IMR-90 (cell line): ENCODE measurements around the gene STRN4. TPM values are rescaled to one million over a fixed set of nuclear protein-coding genes. Genes with fewer than 3 reads are reported as not detected.

Experiments
- ATAC-seq: fragments of 200-7000 bp; cut with Tn5 transposase; 2 replicates; pipeline ENCODE4 v1.9.1; 2020; ENCODE audit warnings: low read depth, mild to moderate bottlenecking, moderate library complexity
- BruUV-seq: library from RNA; stranded (reverse); fragments of 400-500 nt; replicated peaks from 2 replicates; lab custom pipeline; 2021; lab: Mats Ljungman, UMichigan
- CTCF ChIA-PET: fragments of 300-600 bp; formaldehyde crosslinking; extraction: SDS; loops from one replicate; lab custom pipeline; 2021; ENCODE audit warnings: antibody characterized with exemption; lab: Yijun Ruan, JAX
- POLR2A ChIA-PET: fragments of 300-600 bp; sonication (Branson Sonifier 250); formaldehyde crosslinking; loops from one replicate; lab custom pipeline; 2022; ENCODE audit warnings: antibody characterized with exemption; ENCODE audit not compliant: unreplicated experiment; lab: Charles Lee
- DNase-seq: peaks from one replicate; pipeline ENCODE4 v3.0.0; 2013
- H2AFZ ChIP-seq: replicated peaks from 2 replicates; pipeline ENCODE3; 2013; ENCODE audit warnings: low read length, mild to moderate bottlenecking; ENCODE audit not compliant: poor library complexity
- H2AK5ac ChIP-seq: 2 replicates; pipeline ENCODE4 v1.6.1; 2013; ENCODE audit warnings: low read depth, low read length, inconsistent platforms
- H2AK9ac ChIP-seq: replicated peaks from 2 replicates; pipeline ENCODE3; 2013; ENCODE audit warnings: mild to moderate bottlenecking, low read depth, low read length, moderate library complexity; ENCODE audit not compliant: poor library complexity
- H2BK120ac ChIP-seq: 2 replicates; pipeline ENCODE4 v1.6.1; 2013; ENCODE audit warnings: low read depth, low read length, inconsistent platforms
- H2BK15ac ChIP-seq: 3 replicates; pipeline ENCODE4 v1.6.1; 2013; ENCODE audit warnings: low read depth, low read length, inconsistent platforms
- H2BK20ac ChIP-seq: 2 replicates; pipeline ENCODE4 v1.6.1; 2013; ENCODE audit warnings: low read depth, mild to moderate bottlenecking, inconsistent platforms, low read length, moderate library complexity
- H2BK5ac ChIP-seq: 2 replicates; pipeline ENCODE4 v1.6.1; 2013; ENCODE audit warnings: mild to moderate bottlenecking, low read depth, low read length, inconsistent platforms; ENCODE audit not compliant: poor library complexity, severe bottlenecking
- H3K14ac ChIP-seq: replicated peaks from 2 replicates; pipeline ENCODE4 v1.6.1; 2013; ENCODE audit warnings: low read depth, low read length, inconsistent platforms
- H3K18ac ChIP-seq: 2 replicates; pipeline ENCODE4 v1.6.1; 2013; ENCODE audit warnings: low read depth, low read length, control low read depth
- H3K23ac ChIP-seq: 2 replicates; pipeline ENCODE4 v1.6.1; 2013; ENCODE audit warnings: low read depth, low read length, inconsistent platforms
- H3K27ac ChIP-seq: 2 replicates; pipeline ENCODE4 v1.5.1; 2013; ENCODE audit warnings: mild to moderate bottlenecking, control low read depth, low read length; ENCODE audit not compliant: insufficient read depth
- H3K27me3 ChIP-seq: 2 replicates; pipeline ENCODE4 v1.6.1; 2013; ENCODE audit warnings: low read length; ENCODE audit not compliant: control insufficient read depth, insufficient read depth
- H3K36me3 ChIP-seq: 2 replicates; pipeline ENCODE4 v1.6.1; 2013; ENCODE audit warnings: low read length, mixed read lengths; ENCODE audit not compliant: control insufficient read depth, insufficient read depth
- H3K4ac ChIP-seq: 2 replicates; pipeline ENCODE4 v1.6.1; 2013; ENCODE audit warnings: low read depth, low read length, inconsistent platforms
- H3K4me1 ChIP-seq: 2 replicates; pipeline ENCODE4 v1.6.1; 2013; ENCODE audit warnings: low read length, mixed read lengths; ENCODE audit not compliant: control insufficient read depth, insufficient read depth
- H3K4me2 ChIP-seq: 2 replicates; pipeline ENCODE4 v1.6.1; 2013; ENCODE audit warnings: low read depth, mild to moderate bottlenecking, control low read depth, low read length, moderate library complexity
- H3K4me3 ChIP-seq: 2 replicates; pipeline ENCODE4 v1.5.1; 2013; ENCODE audit warnings: low read depth, mild to moderate bottlenecking, control low read depth, low read length, moderate library complexity; ENCODE audit not compliant: insufficient read depth
- H3K56ac ChIP-seq: 2 replicates; pipeline ENCODE4 v1.6.1; 2013; ENCODE audit warnings: low read length, inconsistent platforms; ENCODE audit not compliant: insufficient read depth; ENCODE audit errors: extremely low read depth
- H3K79me1 ChIP-seq, 2 experiments: 2 replicates each; pipeline ENCODE4 v1.6.1; 2013; ENCODE audit warnings: low read length in 2 of 2, inconsistent platforms in 1 of 2, low read depth in 1 of 2
- H3K9ac ChIP-seq: 2 replicates; pipeline ENCODE4 v1.6.1; 2013; ENCODE audit warnings: low read depth, low read length, control low read depth
- H3K9me1 ChIP-seq: 2 replicates; pipeline ENCODE4 v1.6.1; 2013; ENCODE audit warnings: low read length, inconsistent platforms; ENCODE audit not compliant: insufficient read depth
- H3K9me3 ChIP-seq: 2 replicates; pipeline ENCODE4 v1.6.1; 2013; ENCODE audit warnings: low read length; ENCODE audit not compliant: control insufficient read depth, insufficient read depth
- H4K20me1 ChIP-seq: 2 replicates; pipeline ENCODE4 v1.6.1; 2013; ENCODE audit warnings: low read length, inconsistent platforms; ENCODE audit not compliant: insufficient read depth
- H4K5ac ChIP-seq: 2 replicates; pipeline ENCODE4 v1.6.1; 2013; ENCODE audit warnings: mild to moderate bottlenecking, low read depth, low read length, control low read depth
- H4K8ac ChIP-seq, 2 experiments: 2 replicates each; pipeline ENCODE4 v1.6.1; 2013; ENCODE audit warnings: low read depth in 2 of 2, low read length in 2 of 2, control low read depth in 1 of 2, inconsistent platforms in 1 of 2
- H4K91ac ChIP-seq: 2 replicates; pipeline ENCODE4 v1.6.1; 2013; ENCODE audit warnings: low read depth, low read length, inconsistent platforms; ENCODE audit not compliant: insufficient read depth
- BHLHE40 ChIP-seq: fragments of 150-350 bp; IDR thresholded peaks from 2 replicates; pipeline ENCODE4 v1.6.1; 2016; ENCODE audit warnings: mild to moderate bottlenecking, low read depth, low read length
- CEBPB ChIP-seq: IDR thresholded peaks from 2 replicates; pipeline ENCODE4 v1.6.1; 2012; ENCODE audit warnings: low read depth, low read length, improper control_type of control experiment
- CTCF ChIP-seq: conservative IDR thresholded peaks from 2 replicates; pipeline ENCODE4 v1.5.1; 2012; ENCODE audit warnings: mild to moderate bottlenecking, low read depth, low read length, improper control_type of control experiment
- MAFK ChIP-seq: IDR thresholded peaks from 2 replicates; pipeline ENCODE4 v1.6.1; 2012; ENCODE audit warnings: low read depth, low read length, improper control_type of control experiment
- MAZ ChIP-seq: IDR thresholded peaks from 2 replicates; pipeline ENCODE4 v1.6.1; 2012; ENCODE audit warnings: low read depth, mild to moderate bottlenecking, low read length, improper control_type of control experiment, moderate library complexity, borderline replicate concordance
- MXI1 ChIP-seq: IDR thresholded peaks from 2 replicates; pipeline ENCODE4 v1.6.1; 2012; ENCODE audit warnings: low read depth, mild to moderate bottlenecking, low read length, moderate library complexity, borderline replicate concordance
- NFE2L2 ChIP-seq: fragments of 150-350 bp; IDR thresholded peaks from 2 replicates; pipeline ENCODE4 v1.6.1; 2016; ENCODE audit warnings: low read depth, mild to moderate bottlenecking, low read length
- POLR2A ChIP-seq: IDR thresholded peaks from 2 replicates; pipeline ENCODE4 v1.6.1; 2012; ENCODE audit warnings: mild to moderate bottlenecking, low read depth, low read length
- RAD21 ChIP-seq: IDR thresholded peaks from 2 replicates; pipeline ENCODE4 v1.6.1; 2012; ENCODE audit warnings: low read length, improper control_type of control experiment
- RCOR1 ChIP-seq: IDR thresholded peaks from 2 replicates; pipeline ENCODE4 v1.6.1; 2012; ENCODE audit warnings: mild to moderate bottlenecking, low read length, improper control_type of control experiment; ENCODE audit not compliant: insufficient replicate concordance
- RFX5 ChIP-seq: IDR thresholded peaks from 2 replicates; pipeline ENCODE4 v1.8.0; 2012; ENCODE audit warnings: low read depth, mild to moderate bottlenecking, low read length, moderate library complexity
- SMC3 ChIP-seq: fragments of 150-350 bp; IDR thresholded peaks from 2 replicates; pipeline ENCODE4 v1.6.1; 2016; ENCODE audit warnings: low read depth, mild to moderate bottlenecking, antibody characterized with exemption, low read length, moderate library complexity
- WGBS, 2 experiments: methylation state at CpG; one replicate each; pipeline versions ENCODE4 v1.1.5 to v1.1.7; 2013; ENCODE audit warnings: missing lambda C conversion rate in 2 of 2; ENCODE audit not compliant: insufficient read length in 1 of 2; ENCODE audit errors: extremely low coverage in 2 of 2; 5-methylcytosine and 5-hydroxymethylcytosine counted together
- dilution Hi-C: fragments of 300-500 bp; cut with HindIII; formaldehyde crosslinking; loops from one replicate; pipeline ENCODE4 v1.14.3; 2018; ENCODE audit warnings: low sequenced_read_pairs; ENCODE audit not compliant: unreplicated experiment
- in situ Hi-C: fragments of 300-500 bp; cut with MboI; formaldehyde crosslinking; loops from 3 replicates; pipeline ENCODE4 v1.14.3; 2019; ENCODE audit warnings: low sequenced_read_pairs, inconsistent platforms, mixed read lengths
- intact Hi-C: fragments of 100-400 bp; cut with micrococcal nuclease; formaldehyde crosslinking; loops from 2 replicates; pipeline ENCODE4 v1.10.0; 2022
- polyA plus RNA-seq, 3 experiments: library from polyadenylated mRNA; depleted of rRNA; stranded (reverse); fragments of >200 nt; gene quantifications; 2 replicates each; pipeline ENCODE4 v1.2.3, GENCODE V29; 2012; ENCODE audit warnings: low replicate concordance in 1 of 3
- total RNA-seq: library from RNA; depleted of rRNA; stranded (reverse); fragments of >200 nt; gene quantifications from 2 replicates; pipeline ENCODE4 v1.2.3, GENCODE V29; 2012

STRN4 gene
- total and polyA plus RNA-seq, 2 of the 4 experiments (the other 2 are of a cell fraction) = 36.7 to 112 TPM

- H3K9ac ChIP-seq = no peak overlapping the region
- no peak overlapping the region for H3K4ac ChIP-seq
- ChIA-PET POLR2A (no interaction called here), CTCF (no interaction called here)
- intact Hi-C loops = no loop called here
- no peak overlapping the region for H2BK120ac ChIP-seq
- H2BK5ac ChIP-seq = no peak overlapping the region
- H4K91ac ChIP-seq = no peak overlapping the region
- no TSS peak for BruUV-seq
- peaks cover 63% of the 10 kb centered on the region for H3K36me3 ChIP-seq
- H3K79me1 ChIP-seq = peaks cover 45 to 86% of the 10 kb centered on the region in 2 experiments
- H3K4me3 ChIP-seq = no peak overlapping the region
- no peak overlapping the region for H2BK15ac ChIP-seq
- no peak overlapping the region for H2AK9ac ChIP-seq
- H3K56ac ChIP-seq = no peak overlapping the region
- no peak overlapping the region for H4K5ac ChIP-seq
- H3K27me3 ChIP-seq = no peaks in the 10 kb centered on the region
- 92% methylated on average over 14 of the region's 28 CpGs; no CpG with 5 or more reads in 1 of the 2 experiments for whole genome bisulfite sequencing, 2 experiments
- H4K20me1 ChIP-seq = peaks cover 84% of the 10 kb centered on the region
- H2AFZ ChIP-seq = no peak overlapping the region
- dilution Hi-C loops = no loop called here
- no peak overlapping the region for H2BK20ac ChIP-seq
- no peak overlapping the region for H4K8ac ChIP-seq
- peaks cover 23% of the 10 kb centered on the region for H3K4me1 ChIP-seq
- DNase-seq (no peak), ATAC-seq (no peak)
- TF ChIP-seq BHLHE40 (no peak), NFE2L2 (no peak), RAD21 (no peak), MAZ (no peak), RCOR1 (no peak), MXI1 (no peak), CTCF (no peak), MAFK (no peak), RFX5 (no peak), CEBPB (no peak), POLR2A (no peak), SMC3 (no peak)
- H3K27ac ChIP-seq = no peak overlapping the region
- no peaks in the 10 kb centered on the region for H3K9me3 ChIP-seq
- H3K14ac ChIP-seq = no peak overlapping the region
- H3K9me1 ChIP-seq = peaks cover 26% of the 10 kb centered on the region
- H3K23ac ChIP-seq = no peak overlapping the region
- in situ Hi-C loops = no loop called here
- peak overlapping the region; percentile 58; the same call in 1 of the 2 replicates for H2AK5ac ChIP-seq
- H3K4me2 ChIP-seq = no peak overlapping the region
- no peak overlapping the region for H3K18ac ChIP-seq
These were observed 13.9 kb downstream of the STRN4 start for GRCh38 chr19:46732172-46732938.
